Nephron progenitor cell (in vitro differentiated cells): ENCODE measurements around the gene CBARP.
A peak's percentile ranks its signal among the peaks of the same experiment; 100 is the strongest.

Experiments used
- DNase-seq: peaks from one replicate; pipeline ENCODE4 v3.0.0; 2021
- H3K27ac Mint-ChIP-seq: 2 replicates; pipeline ENCODE4 v1.8.0; 2021; ENCODE audit warnings: mild to moderate bottlenecking, moderate library complexity, mixed read lengths
- H3K27me3 Mint-ChIP-seq: 2 replicates; pipeline ENCODE4 v1.8.0; 2021; ENCODE audit warnings: mild to moderate bottlenecking, low read depth, mixed read lengths; ENCODE audit not compliant: poor library complexity
- H3K36me3 Mint-ChIP-seq: 2 replicates; pipeline ENCODE4 v1.8.0; 2021; ENCODE audit warnings: low read depth, mixed read lengths
- H3K4me1 Mint-ChIP-seq: 2 replicates; pipeline ENCODE4 v1.8.0; 2021; ENCODE audit warnings: mixed read lengths
- H3K4me3 Mint-ChIP-seq: 2 replicates; pipeline ENCODE4 v1.8.0; 2021; ENCODE audit warnings: mild to moderate bottlenecking, moderate library complexity, mixed read lengths
- H3K9me3 Mint-ChIP-seq: 2 replicates; pipeline ENCODE4 v1.8.0; 2021; ENCODE audit warnings: mild to moderate bottlenecking, moderate library complexity, mixed read lengths
- CTCF ChIP-seq: fragments of 200-600 bp; sonication (generic); IDR thresholded peaks from 2 replicates; pipeline ENCODE4 v1.5.0; 2021; ENCODE audit warnings: antibody characterized with exemption

CBARP gene

GRCh38 chr19:1254530-1255185 lies 16.9 kb upstream of the CBARP start:
- no peaks in the 10 kb centered on the region for H3K9me3 Mint-ChIP-seq
- no peak overlapping the region for H3K27ac Mint-ChIP-seq
- no peaks in the 10 kb centered on the region for H3K27me3 Mint-ChIP-seq
- H3K36me3 Mint-ChIP-seq, result peaks cover 23% of the 10 kb centered on the region
- TF ChIP-seq CTCF, result no peak
- H3K4me3 Mint-ChIP-seq, result peak overlapping the region; percentile 28
- H3K4me1 Mint-ChIP-seq, result peaks cover 46% of the 10 kb centered on the region
- DNase-seq, result no peak

GRCh38 chr19:1254081-1254527 lies 16.3 kb upstream of the CBARP start:
- no peaks in the 10 kb centered on the region for H3K27me3 Mint-ChIP-seq
- peaks cover 23% of the 10 kb centered on the region for H3K36me3 Mint-ChIP-seq
- no peak for DNase-seq
- no peaks in the 10 kb centered on the region for H3K9me3 Mint-ChIP-seq
- no peak overlapping the region for H3K4me3 Mint-ChIP-seq
- H3K4me1 Mint-ChIP-seq, result peaks cover 41% of the 10 kb centered on the region
- no peak for TF ChIP-seq CTCF
- H3K27ac Mint-ChIP-seq, result no peak overlapping the region

GRCh38 chr19:1253514-1254080 lies 15.8 kb upstream of the CBARP start:
- no peak overlapping the region for H3K4me3 Mint-ChIP-seq
- H3K36me3 Mint-ChIP-seq, result peaks cover 23% of the 10 kb centered on the region
- H3K27me3 Mint-ChIP-seq, result no peaks in the 10 kb centered on the region
- no peak for TF ChIP-seq CTCF
- no peak for DNase-seq
- H3K4me1 Mint-ChIP-seq, result peaks cover 36% of the 10 kb centered on the region
- H3K27ac Mint-ChIP-seq, result peak overlapping the region; percentile 51
- no peaks in the 10 kb centered on the region for H3K9me3 Mint-ChIP-seq

GRCh38 chr19:1252821-1253513 lies 15.2 kb upstream of the CBARP start:
- DNase-seq, result no peak

GRCh38 chr19:1252221-1252820 lies 14.5 kb upstream of the CBARP start:
- H3K27ac Mint-ChIP-seq, result no peak overlapping the region
- TF ChIP-seq CTCF, result no peak
- no peak for DNase-seq
- peaks cover 23% of the 10 kb centered on the region for H3K4me1 Mint-ChIP-seq
- H3K36me3 Mint-ChIP-seq, result peaks cover 16% of the 10 kb centered on the region
- no peaks in the 10 kb centered on the region for H3K27me3 Mint-ChIP-seq
- H3K4me3 Mint-ChIP-seq, result peak overlapping the region; percentile 93
- H3K9me3 Mint-ChIP-seq, result no peaks in the 10 kb centered on the region

More at GRCh38 chr19:1252821-1253513, 15.2 kb upstream of the CBARP start:
- no peak overlapping the region for H3K27ac Mint-ChIP-seq
- TF ChIP-seq CTCF, result no peak
- no peak overlapping the region for H3K4me3 Mint-ChIP-seq
- H3K9me3 Mint-ChIP-seq, result no peaks in the 10 kb centered on the region
- H3K4me1 Mint-ChIP-seq, result peaks cover 30% of the 10 kb centered on the region
- H3K36me3 Mint-ChIP-seq, result peaks cover 22% of the 10 kb centered on the region
- no peaks in the 10 kb centered on the region for H3K27me3 Mint-ChIP-seq
